ENCODE results near the gene TMEM185B. TPM values are rescaled to one million over a fixed set of nuclear protein-coding genes. Genes with fewer than 3 reads are reported as not detected.
"Not testable (repeated sequence)": the region's sequence is repeated elsewhere in the genome, so short reads cannot be mapped to it uniquely, and the experiment has no call there.

Gene TMEM185B
- total RNA-seq, 2 experiments from 2014 or later = 16.7 to 17.2 TPM

DNA sequence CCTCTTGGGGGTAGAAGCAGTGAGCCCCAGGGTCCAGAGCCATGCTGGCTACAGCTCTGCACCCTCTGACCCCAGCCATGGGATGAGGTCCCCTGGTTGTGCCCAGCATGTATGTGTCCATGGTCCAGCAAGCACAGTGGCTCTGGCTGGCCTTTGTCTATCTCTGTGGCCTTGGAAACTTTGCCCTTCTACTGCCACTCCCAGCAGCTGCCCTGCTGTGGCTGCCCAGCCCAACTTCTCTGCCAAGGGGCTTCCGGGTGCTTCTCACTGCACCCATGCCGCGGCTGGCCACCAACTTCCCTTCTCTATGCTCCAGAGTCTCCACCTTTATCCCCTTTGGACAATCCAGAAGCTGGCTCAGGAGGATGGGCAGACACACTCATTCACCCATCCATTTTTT lies 18.8 kb downstream of the TMEM185B start:
- Mint-ChIP-seq H3K4me1 (ENCODE audit: low read depth) (peaks cover 5% of the 10 kb centered on the region), H3K36me3 (ENCODE audit: low read depth) (no peaks in the 10 kb centered on the region), H3K9me3 (no peaks in the 10 kb centered on the region), H3K27ac (no peak overlapping the region), H3K4me3 (no peak overlapping the region), H3K27me3 (no peaks in the 10 kb centered on the region)
- DNase-seq (no peak), ATAC-seq (no peak)
- ChIA-PET CTCF (interaction anchor here (1.2 to 1.9 kb wide), 2 partner anchors 29 to 109 kb away, joined by 5 to 14 read pairs; no protein-coding TSS in a partner anchor), POLR2A (no interaction called here)
- no peak for TF ChIP-seq CTCF (IDR thresholded peaks at IDR 0.05)
- intact Hi-C loops (cut with micrococcal nuclease) = no loop called here

DNA sequence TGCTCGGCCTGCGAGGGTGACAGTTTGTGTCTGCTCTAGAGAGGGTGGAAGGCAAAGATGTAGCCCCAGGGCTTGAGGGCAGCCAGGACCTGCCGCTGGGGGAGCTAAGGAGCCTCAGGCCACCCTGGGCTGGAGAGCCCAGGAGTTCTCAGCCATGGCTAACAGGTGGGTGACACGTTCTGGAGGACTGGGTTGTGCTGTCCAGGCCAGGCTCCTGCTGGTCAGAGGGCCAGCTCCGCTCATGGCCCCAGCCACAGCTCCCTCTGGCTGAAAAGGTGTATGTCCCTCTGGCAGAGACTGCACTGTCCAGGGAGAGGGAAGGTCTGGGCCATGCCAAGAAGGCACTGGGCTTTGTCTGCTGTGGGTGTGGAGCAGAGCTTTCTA lies 19.2 kb downstream of the TMEM185B start:
- H3K4me1 Mint-ChIP-seq (ENCODE audit: low read depth) = peaks cover 2% of the 10 kb centered on the region
- H3K36me3 Mint-ChIP-seq (ENCODE audit: low read depth) = no peaks in the 10 kb centered on the region
- H3K4me3 Mint-ChIP-seq = no peak overlapping the region
- H3K27ac Mint-ChIP-seq = no peak overlapping the region
- ChIA-PET POLR2A (no interaction called here), CTCF (interaction anchor here (0.5 to 1.9 kb wide), 2 partner anchors 57 to 110 kb away, joined by 3 to 14 read pairs; no protein-coding TSS in a partner anchor)
- ATAC-seq (no peak), DNase-seq (no peak)
- TF ChIP-seq CTCF (IDR thresholded peaks at IDR 0.05) = no peak
- H3K9me3 Mint-ChIP-seq = no peaks in the 10 kb centered on the region
- intact Hi-C loops (cut with micrococcal nuclease) = no loop called here
- no peaks in the 10 kb centered on the region for H3K27me3 Mint-ChIP-seq

DNA sequence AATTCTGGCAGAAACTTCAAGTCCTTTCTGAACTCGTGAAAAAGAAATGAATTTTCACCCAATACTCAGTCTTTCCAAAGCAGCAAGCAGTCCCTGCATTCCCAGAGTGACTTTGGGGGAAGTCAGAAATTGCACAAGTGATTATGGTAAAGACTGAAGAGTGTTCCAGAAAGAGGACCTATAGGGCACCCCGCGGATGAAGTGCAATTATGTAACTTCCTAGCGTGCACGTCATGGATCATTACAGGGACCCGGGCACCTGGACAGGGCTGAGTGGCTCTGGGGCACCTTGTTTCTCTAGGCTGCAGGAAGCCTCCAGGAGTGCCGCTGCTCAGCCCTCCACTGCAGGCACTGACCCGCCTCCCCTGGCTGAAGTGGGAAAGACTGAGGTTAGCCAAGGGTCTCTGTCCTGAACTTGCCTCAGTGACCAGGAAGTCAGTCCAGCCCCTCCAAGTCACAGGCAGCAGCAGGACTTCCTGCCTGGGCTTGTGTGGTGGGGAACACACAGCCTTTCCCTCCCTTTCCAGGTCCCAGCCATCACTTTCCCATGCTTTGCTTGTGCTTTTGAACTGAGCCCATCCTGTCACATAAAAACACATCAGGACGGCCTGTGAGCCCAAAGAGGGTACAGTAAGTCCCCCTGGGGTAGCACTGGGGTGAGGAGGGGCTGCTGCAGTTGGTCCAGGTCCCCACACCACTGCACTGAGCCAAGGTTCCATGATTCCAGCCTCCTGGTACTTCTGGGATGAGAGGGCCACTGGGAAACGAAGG lies 19.8 kb downstream of the TMEM185B start:
- ChIA-PET CTCF (interaction anchor here (0.5 to 2.0 kb wide), 4 partner anchors 8 to 110 kb away, joined by 3 to 14 read pairs (median 5); no protein-coding TSS in a partner anchor), POLR2A (no interaction called here)
- H3K9me3 Mint-ChIP-seq = peaks cover 2% of the 10 kb centered on the region
- TF ChIP-seq CTCF (IDR thresholded peaks at IDR 0.05) = no peak
- intact Hi-C loops (cut with micrococcal nuclease) = no loop called here
- DNase-seq (no peak), ATAC-seq (no peak)
- no peak overlapping the region for H3K4me3 Mint-ChIP-seq
- H3K27ac Mint-ChIP-seq = no peak overlapping the region
- H3K27me3 Mint-ChIP-seq = no peaks in the 10 kb centered on the region
- H3K36me3 Mint-ChIP-seq (ENCODE audit: low read depth) = no peaks in the 10 kb centered on the region
- peaks cover 2% of the 10 kb centered on the region for H3K4me1 Mint-ChIP-seq (ENCODE audit: low read depth)

GRCh38 chr2:120199817-120200459 lies 23.3 kb downstream of the TMEM185B start:
- H3K27me3 Mint-ChIP-seq; intact Hi-C loops (cut with micrococcal nuclease); H3K4me3 Mint-ChIP-seq; H3K4me1 Mint-ChIP-seq (ENCODE audit: low read depth); CTCF ChIA-PET; H3K27ac Mint-ChIP-seq; POLR2A ChIA-PET; DNase-seq; H3K36me3 Mint-ChIP-seq (ENCODE audit: low read depth); H3K9me3 Mint-ChIP-seq; ATAC-seq: not testable (repeated sequence)

DNA sequence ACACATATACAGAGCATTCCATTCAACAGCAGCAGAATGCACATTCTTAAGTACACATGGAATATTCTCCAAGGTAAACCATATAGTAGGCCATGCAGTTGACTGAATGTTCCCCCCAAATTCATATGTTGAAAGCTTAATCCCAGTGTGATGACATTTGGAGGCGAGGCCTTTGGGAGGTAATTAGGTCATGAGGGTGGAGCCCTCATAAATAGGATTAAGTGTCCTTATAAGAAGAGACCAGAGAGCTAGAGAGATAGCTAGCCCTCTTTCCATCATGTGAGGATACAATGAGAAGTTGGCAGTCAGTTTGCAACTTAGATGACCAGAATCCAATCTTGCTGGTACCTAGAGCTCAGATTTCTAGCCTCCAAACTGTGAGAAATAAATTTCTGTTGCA lies 27.6 kb downstream of the TMEM185B start:
- intact Hi-C loops (cut with micrococcal nuclease) = no loop called here
- H3K9me3 Mint-ChIP-seq = peaks cover 21% of the 10 kb centered on the region
- TF ChIP-seq CTCF (IDR thresholded peaks at IDR 0.05) = no peak
- peaks cover 8% of the 10 kb centered on the region for H3K36me3 Mint-ChIP-seq (ENCODE audit: low read depth)
- CTCF ChIA-PET = interaction anchor here (1.2 to 2.8 kb wide), 5 partner anchors 11 to 117 kb away, joined by 3 to 8 read pairs (median 5); no protein-coding TSS in a partner anchor
- no peak overlapping the region for H3K27ac Mint-ChIP-seq
- ATAC-seq (no peak), DNase-seq (no peak)
- no peak overlapping the region for H3K4me3 Mint-ChIP-seq
- no peaks in the 10 kb centered on the region for H3K4me1 Mint-ChIP-seq (ENCODE audit: low read depth)
- no peaks in the 10 kb centered on the region for H3K27me3 Mint-ChIP-seq
- POLR2A ChIA-PET = no interaction called here

Data from activated CD8-positive, alpha-beta T cell treated with anti-CD3 and anti-CD28 coated beads for 36 hours (primary cell).